Neural progenitor cell (in vitro differentiated cells): ENCODE measurements around the gene DEPP1.

ENCODE experiments used
- CTCF ChIP-seq: fragments of 200-600 bp; sonication (generic); IDR thresholded peaks from 2 replicates; pipeline ENCODE4 v1.5.1; 2017; ENCODE audit warnings: antibody characterized with exemption, mild to moderate bottlenecking
- EZH2 ChIP-seq: fragments of 200-600 bp; sonication (generic); IDR thresholded peaks from 2 replicates; pipeline ENCODE4 v1.6.1; 2017; ENCODE audit warnings: antibody characterized with exemption, mild to moderate bottlenecking, moderate library complexity
- EZH2phosphoT487 ChIP-seq: fragments of 200-600 bp; sonication (generic); IDR thresholded peaks from 2 replicates; pipeline ENCODE4 v1.6.1; 2017; ENCODE audit warnings: antibody characterized with exemption

DNA sequence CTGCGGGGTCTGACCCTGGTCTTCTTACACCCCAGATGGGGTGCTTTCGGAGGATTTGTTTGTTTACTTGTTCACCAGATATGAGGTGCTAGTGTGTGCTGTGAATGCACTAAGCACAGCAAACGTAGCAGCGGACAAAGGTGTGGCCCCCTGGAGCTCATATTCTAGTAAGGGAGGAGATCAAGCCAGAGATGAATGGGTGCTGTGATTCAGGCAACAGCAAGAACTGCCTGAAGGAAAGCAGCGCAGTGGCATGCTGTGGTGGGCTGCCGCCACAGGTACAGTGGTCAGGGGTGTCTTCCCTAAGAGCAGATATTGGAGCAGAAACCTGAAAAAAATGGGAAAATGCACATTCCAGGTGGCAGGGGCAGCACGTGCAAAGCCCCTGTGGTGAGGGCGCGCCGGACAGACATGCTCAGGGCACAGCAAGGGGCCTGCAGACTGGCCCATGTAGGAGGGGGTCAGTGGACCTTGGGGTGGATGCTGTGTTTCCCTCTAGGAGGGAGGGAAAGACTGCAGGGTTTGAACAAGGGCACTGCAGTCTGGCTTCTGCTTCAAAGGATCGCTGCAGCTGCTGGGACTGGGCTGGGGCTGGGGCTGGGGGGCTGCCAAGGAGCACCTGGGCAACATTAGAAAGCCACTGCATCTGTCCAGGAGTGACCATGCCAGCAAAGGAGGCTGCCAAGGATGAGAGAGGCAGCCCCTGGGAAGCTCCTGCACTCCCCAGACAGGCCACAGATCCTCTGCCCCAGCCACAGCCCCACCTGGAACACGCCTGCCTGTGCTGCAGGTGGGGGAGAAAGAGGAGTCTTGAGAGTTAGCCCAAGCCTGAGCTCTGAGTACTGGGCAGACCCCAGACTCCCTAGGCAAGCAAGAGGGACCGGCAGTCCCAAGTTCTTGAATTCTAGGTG, 927 bp upstream of the DEPP1 start:
- TF ChIP-seq EZH2phosphoT487 (no peak), EZH2 (no peak), CTCF (no peak)
